Measurements from ENCODE around the gene SNRPA1.

Gene SNRPA1

GRCh38 chr15:101294731-101295606, at the start of gene SNRPA1:
Gene SNRPA1, minus strand, starts transcription at chr15:101295248. Its CDS starts 70 bp downstream, at chr15:101295178.
- DNase-seq (ENCODE audit: low read depth in 3 of 3, low spot score in 1 of 3), result peak; percentile 92 to 98 (median 94)

GRCh38 chr15:101342056-101342455, 47.0 kb upstream of the SNRPA1 start:
- no peak for DNase-seq (ENCODE audit: low read depth in 3 of 3, low spot score in 1 of 3)

GRCh38 chr15:101338502-101339057, 43.5 kb upstream of the SNRPA1 start:
- no peak for DNase-seq (ENCODE audit: low read depth in 3 of 3, low spot score in 1 of 3)

DNA sequence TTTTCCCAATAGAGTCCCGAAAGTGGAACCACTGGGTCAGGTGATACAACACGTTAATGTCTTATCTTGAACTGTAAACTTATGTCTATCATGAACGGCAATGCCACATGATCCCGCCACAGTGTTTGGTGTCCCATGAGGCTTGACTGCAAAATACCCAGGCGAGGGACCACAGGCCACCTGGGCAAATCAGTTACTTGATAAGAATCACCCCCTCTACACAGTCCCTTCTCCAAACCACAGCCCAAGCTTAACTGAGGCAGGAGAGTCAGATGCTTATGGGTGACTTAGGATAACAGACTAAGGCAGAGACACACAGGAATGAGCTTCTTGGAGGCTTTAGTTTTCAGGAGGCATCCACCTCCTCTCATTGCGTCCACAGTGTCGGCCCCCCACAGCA, 42.9 kb upstream of the SNRPA1 start:
- DNase-seq (ENCODE audit: low read depth in 3 of 3, low spot score in 1 of 3), result no peak

GRCh38 chr15:101333907-101334789, 39.1 kb upstream of the SNRPA1 start:
- peak in 1 of 3 donors; percentile 24 for DNase-seq (ENCODE audit: low read depth in 3 of 3, low spot score in 1 of 3)

DNA sequence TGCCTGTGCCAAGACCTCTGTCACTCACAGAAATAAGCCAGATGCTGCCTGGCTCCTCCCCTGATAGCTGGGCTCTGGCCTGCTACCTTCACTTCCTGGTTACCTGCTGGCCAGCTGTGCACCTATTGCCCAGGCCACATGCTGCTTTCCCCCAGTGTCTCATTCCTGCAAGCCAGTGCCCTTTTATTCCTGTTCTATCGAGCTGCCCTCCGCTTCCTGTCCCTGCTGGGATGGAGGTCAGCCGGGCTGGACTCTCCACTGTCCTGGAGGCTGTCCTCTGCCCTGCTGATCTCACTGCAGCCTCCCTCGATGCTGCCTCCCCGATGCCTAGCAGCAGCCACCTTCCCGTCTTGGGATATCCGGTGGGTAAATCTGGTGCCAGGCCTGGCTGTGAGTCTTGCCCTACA, 37.0 kb upstream of the SNRPA1 start:
- DNase-seq (ENCODE audit: low read depth in 3 of 3, low spot score in 1 of 3), result no peak

- no peak for DNase-seq (ENCODE audit: low read depth in 3 of 3, low spot score in 1 of 3)
Measured at GRCh38 chr15:101329867-101330380, 34.9 kb upstream of the SNRPA1 start.

DNA sequence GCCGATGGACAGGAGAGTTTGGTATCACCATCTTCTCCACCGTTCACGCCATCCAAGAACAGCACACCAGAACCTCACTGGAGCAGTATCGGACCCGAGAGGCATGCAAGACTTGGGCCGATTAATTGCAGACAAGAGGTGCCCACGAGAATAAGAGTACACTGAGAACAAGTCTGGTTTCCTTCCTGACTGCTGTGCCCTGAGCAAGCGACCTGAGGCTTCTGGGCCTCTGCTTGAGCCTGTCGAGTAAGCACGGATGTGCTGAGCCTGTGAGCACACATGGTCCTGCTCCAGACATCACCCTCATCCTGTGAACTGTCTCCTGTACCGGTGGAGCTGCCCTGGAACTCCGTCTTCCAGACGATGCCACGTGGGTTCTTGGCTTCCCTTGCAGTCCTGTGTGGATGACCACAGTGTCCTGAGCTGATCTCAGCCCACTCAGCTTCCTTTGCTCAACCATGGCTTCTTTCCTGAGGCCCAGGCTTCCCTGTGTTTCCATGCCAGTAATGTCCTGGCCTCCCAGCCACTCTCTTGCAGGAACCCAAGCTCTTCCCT, 34.3 kb upstream of the SNRPA1 start:
- no peak for DNase-seq (ENCODE audit: low read depth in 3 of 3, low spot score in 1 of 3)

- DNase-seq (ENCODE audit: low read depth in 3 of 3, low spot score in 1 of 3), result no peak
Measured at GRCh38 chr15:101328001-101328400, 33.0 kb upstream of the SNRPA1 start.

GRCh38 chr15:101327147-101327740, 32.2 kb upstream of the SNRPA1 start:
- DNase-seq (ENCODE audit: low read depth in 3 of 3, low spot score in 1 of 3), result no peak

DNA sequence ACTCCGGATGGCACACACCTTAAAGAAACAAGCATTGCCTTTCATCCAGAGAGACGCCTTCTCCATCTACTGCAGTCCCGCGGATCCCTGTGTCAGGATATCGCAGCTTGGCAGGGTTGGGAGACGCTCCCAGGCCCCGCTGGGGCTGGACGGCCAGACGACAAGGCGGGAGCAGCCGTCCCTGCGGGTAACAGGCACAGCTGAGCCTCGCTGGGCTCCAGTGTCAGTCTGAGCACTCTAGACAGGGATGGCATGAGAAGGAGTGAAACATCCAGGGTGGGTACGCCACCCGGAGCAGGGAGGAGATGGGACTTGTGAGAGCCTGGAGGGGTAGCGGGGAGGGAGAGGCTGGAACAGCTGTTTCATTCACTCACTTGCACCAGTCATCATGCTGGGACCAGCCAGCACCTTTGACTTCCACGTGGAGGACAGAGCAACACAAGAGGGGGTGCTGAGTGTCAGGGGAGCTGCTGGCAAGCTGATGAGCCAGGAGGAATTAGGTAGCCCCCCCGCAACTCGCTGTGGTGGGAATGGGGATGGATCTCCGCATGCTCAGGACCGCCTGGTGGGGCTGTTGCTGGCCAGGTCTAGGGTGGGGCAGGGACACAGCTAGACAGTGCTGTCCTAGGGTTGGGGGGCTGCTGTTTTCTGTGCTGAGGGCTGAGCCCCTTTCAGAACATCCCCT, 31.6 kb upstream of the SNRPA1 start:
- DNase-seq (ENCODE audit: low read depth in 3 of 3, low spot score in 1 of 3), result no peak

DNA sequence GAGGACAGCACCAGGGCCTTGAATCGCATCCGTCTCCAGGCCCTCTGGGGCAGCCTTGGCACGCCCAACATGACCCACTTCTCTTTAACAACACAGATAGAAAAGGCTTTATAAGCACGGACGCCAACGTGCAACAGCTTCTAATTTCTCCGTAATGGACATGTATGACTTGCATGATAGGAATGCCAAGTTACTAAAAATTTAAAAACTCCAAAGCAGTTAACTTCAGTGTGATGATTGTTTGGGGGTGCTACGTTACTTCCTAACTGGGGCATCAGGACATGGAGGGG, 30.9 kb upstream of the SNRPA1 start:
- no peak for DNase-seq (ENCODE audit: low read depth in 3 of 3, low spot score in 1 of 3)

- no peak for DNase-seq (ENCODE audit: low read depth in 3 of 3, low spot score in 1 of 3)
Measured at GRCh38 chr15:101325263-101326025, 30.4 kb upstream of the SNRPA1 start.

- DNase-seq (ENCODE audit: low read depth in 3 of 3, low spot score in 1 of 3), result no peak
Measured at GRCh38 chr15:101324524-101325177, 29.6 kb upstream of the SNRPA1 start.

DNA sequence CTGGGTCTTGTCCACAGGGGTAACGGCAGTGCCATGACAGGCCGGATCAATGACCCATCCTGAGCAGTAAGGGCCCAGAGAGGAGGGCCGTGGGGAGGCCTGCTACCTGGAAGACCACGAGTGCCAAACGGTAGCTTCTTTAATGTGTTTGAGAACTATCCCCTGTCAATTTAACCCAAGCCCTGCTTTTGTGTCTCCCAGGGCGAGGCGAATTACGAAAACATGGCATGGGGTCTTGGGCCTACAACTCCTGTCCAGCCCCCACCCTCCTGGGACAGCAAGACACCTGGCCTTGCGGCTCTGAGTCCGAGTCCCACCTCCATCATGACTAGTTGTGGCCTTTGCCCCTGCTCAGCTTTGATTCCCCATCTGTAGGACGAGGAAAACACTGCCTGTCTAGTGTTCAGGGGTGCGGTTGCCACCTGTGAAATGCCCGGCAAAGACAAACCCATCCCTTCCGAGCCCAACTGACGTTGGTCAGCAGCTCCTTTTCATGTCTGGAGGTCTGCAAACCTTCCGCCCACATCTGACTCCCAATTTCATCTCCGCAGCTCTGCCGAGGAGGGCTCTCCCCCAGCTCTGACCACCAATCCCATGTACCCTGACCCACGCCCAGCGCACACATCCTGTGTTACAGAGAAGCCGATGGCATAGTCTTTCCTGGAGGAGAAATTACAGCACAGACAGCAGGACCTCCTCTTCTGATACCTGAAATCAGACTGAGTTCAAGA, 28.9 kb upstream of the SNRPA1 start:
- no peak for DNase-seq (ENCODE audit: low read depth in 3 of 3, low spot score in 1 of 3)

GRCh38 chr15:101322854-101323477, 27.9 kb upstream of the SNRPA1 start:
- no peak for DNase-seq (ENCODE audit: low read depth in 3 of 3, low spot score in 1 of 3)

DNA sequence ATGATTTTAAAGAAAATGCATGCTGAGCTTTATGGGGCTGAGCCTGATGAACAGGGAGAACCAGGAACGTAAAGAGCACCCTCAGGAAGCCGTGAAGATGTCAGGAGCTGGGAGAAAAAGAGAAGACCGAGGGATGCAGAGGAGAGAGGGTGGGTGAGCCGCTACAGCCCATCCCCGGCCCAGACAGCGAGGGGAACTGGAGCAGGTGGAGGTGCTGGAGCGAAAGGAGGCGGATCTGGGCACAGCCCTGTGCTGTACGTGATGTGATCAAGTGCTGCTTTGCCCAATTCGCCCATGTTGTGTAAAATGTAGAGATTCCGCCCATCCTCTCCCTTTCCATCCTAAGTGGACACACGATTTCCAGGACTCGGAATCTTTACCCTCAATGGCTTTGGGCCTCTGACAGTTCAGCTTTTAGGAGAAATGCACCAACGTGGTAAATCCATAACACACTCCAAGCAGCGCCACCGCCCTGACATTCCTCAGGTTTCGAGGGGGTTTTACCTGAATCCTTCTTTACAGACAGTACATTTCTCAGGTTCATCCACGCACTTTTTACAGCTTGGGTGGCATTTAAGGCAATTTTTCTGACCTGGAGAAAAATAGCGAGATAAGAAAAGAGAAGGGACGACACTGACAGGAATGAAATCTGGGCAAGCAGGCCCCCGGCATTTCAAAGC, 27.1 kb upstream of the SNRPA1 start:
- DNase-seq (ENCODE audit: low read depth in 3 of 3, low spot score in 1 of 3), result no peak
